ENCODE measurements around the gene PCGF3.

DNA sequence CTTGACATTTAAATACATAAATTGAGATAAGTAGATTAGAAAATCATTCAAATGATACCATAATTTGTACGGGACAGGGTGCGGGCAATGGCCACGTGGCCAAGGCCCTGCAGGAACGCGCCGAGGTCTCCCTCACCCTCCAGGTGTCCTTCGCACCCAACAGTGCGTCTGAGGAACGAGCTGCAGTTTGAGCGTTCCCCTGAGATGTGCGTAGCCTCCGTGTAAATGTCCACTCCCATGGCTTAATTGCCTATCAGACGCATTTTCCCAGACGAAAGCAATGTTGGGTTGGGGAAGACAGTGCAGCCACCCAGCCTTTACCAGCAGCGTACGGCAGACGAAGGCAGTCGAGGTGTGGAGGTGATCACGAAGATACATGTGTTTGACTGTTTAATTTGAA, 63.9 kb downstream of the PCGF3 start:
- TF ChIP-seq, protein P1, sequence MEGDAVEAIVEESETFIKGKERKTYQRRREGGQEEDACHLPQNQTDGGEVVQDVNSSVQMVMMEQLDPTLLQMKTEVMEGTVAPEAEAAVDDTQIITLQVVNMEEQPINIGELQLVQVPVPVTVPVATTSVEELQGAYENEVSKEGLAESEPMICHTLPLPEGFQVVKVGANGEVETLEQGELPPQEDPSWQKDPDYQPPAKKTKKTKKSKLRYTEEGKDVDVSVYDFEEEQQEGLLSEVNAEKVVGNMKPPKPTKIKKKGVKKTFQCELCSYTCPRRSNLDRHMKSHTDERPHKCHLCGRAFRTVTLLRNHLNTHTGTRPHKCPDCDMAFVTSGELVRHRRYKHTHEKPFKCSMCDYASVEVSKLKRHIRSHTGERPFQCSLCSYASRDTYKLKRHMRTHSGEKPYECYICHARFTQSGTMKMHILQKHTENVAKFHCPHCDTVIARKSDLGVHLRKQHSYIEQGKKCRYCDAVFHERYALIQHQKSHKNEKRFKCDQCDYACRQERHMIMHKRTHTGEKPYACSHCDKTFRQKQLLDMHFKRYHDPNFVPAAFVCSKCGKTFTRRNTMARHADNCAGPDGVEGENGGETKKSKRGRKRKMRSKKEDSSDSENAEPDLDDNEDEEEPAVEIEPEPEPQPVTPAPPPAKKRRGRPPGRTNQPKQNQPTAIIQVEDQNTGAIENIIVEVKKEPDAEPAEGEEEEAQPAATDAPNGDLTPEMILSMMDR (conservative IDR thresholded peaks at IDR 0.05; ENCODE audit: low read depth, low read length), result no peak
- TF ChIP-seq EZH2phosphoT487 (IDR thresholded peaks at IDR 0.05; ENCODE audit: borderline replicate concordance, low read length) (no peak), EZH2 (IDR thresholded peaks at IDR 0.05; ENCODE audit: low read length, unreplicated experiment) (no peak)
